ENCODE data around the gene CNN3.

GRCh38 chr1:94905207-94905606 is 21.7 kb downstream of the CNN3 start:
- TF ChIP-seq GABPA (IDR thresholded peaks at IDR 0.05; ENCODE audit: low read depth) (no peak), EZH2phosphoT487 (IDR thresholded peaks at IDR 0.05; ENCODE audit: borderline replicate concordance, low read depth) (no peak)
